ENCODE measurements around the gene MIOS.
"Not testable (repeated sequence)": the region's sequence is repeated elsewhere in the genome, so short reads cannot be mapped to it uniquely, and the experiment has no call there.

MIOS gene

DNA sequence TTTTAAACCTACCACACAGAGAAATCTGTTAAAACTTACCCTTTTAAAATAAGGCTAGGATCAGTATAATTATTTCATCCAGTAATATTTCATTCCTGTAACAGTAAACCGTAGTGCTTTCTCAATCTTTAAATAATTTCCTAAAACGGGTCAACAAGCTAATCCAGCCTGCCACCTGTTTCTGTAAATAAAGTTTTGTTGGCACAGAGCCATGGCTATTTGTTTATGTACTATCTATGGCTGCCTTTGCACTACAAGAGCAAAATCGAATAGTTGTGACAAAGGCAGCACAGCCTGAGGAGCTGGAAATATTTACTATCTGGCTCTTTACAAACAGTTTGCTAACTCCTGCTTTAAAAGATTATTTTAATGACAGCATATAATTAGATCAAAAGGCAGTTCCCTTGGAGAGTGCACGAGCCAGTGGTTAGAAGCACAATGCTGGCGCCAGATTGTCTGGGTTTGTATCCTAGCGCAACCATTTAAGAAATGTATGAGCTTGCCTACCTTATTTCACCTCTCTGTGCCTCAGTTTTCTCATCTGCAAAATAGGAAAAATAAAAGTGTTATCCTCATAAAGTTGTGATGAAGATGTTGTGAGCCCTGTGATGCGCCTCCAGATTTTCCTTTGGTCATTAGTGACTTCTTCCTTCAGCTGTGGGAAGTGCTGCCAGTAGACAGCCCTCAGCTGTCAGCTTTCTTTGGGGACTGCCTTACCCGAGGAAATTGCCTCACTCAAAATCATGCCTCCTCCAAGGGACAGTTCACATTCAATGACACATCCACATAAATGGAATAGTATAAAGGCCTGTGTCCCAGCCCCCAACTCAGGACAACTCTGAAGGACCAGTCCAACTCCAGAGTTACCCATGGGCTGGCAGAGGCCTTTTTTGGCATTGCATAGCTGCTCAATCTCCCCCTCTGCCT lies 11.8 kb upstream of the MIOS start:
- DNase-seq = no peak

DNA sequence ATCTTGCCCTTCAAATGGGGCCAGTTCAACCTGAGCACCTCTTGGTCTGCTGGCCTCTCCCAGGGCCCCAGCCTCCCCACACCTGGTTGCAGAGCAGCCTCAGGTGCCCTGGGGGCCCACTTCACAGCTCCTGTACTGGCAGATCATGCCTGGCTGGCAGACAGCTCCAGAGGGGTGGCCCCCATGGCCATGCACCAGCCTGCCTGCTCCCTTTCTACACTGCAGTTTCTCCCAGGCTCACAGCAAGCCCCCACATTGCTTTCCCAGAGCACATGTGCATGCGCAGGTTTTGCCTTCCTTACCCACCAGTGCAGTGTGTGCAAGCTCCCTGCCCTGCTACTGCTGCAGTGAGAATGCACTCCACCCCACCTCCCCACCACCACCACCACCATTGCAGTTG lies 9.8 kb upstream of the MIOS start:
- DNase-seq = no peak

DNA sequence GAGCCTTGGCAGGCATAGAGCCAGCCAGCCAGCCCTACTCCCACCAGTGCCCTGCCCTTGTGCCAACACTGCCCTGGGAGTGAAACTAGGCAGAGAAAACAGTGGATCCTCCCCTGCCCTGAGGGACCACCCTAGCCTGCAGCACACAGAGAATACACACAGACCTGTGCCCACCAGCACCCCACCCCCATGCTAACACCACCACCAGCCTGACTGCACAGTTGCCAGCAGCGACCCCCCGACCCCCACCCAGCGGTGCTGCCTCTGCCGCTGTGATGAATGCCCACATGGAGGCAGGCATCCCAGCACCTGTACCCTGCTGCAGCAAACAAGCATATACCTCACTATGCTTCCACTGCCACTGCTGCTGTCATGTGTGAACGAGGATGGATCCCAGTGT lies 9.4 kb upstream of the MIOS start:
- no peak for DNase-seq

DNA sequence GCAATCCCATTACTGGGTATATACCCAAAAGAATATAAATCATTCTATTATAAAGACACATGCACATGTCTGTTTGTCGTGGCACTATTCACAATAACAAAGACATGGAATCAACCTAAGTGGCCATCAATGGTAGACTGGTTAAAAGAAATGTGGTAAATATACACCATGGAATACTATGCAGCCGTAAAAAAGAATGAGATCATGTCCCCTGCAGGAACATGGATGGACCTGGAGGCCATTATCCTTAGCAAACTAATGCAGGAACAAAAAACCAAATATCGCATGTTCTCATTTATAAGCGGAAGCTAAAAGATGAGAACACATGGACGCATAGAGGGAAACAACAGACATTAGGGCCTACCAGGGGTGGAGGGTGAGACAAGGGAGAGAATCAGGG lies 5.1 kb upstream of the MIOS start:
- DNase-seq = not testable (repeated sequence)

DNA sequence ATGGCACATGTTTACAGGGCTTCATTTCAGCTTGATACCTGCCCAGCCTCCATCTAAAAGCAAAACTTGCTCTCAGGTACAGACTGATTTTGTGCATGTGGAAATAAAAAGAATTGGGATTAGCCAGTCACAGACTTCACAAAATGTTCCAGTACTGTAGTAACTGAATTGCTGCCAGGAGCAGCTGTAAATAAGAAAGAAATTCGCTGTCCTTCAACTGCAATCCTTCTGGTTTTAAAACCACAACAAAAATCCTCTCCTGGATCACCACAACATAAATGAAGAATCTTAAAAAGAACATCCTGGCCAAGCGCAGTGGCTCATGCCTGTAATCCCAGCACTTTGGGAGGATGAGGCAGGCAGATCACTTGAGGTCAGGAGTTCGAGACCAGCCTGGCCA lies 3.9 kb upstream of the MIOS start:
- no peak for DNase-seq

DNA sequence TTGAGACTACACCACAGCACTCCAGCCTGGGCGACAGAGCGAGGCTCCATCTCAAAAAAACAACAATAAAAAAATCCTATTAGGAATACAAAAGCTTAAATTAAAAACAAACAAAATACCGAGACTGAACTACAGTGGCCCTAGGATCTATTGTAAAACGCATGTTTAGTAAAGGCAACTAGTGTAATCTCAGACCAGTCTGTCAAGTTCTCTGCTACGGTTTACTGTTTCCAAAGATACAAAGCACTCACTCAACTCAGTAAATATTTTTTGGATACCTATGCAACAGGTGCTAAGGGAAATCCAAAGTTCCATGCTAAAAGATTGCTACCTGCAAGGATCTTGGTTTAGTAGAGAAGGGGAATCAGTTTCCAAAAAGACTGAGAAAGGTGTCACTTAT lies 3.4 kb upstream of the MIOS start:
- DNase-seq = no peak

DNA sequence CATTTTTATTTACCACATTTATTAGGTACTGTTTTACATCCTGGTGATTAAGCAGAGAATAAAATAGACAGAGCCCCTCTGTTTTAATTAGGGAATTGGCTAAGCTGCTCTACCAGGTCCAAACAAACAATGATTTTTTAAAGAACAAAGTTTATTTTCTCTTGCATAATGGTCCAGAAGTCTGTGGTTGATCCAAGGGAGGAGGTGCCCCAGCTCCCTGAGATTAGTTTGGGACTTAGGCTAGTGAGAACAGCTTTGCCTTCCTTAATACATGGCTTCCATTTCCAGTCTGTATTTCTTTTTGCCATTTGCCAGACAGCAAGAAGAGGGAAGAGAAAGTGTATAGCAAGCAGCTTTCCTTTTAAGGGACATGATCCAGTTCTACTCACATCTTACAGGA lies 2.9 kb upstream of the MIOS start:
- no peak for DNase-seq

DNA sequence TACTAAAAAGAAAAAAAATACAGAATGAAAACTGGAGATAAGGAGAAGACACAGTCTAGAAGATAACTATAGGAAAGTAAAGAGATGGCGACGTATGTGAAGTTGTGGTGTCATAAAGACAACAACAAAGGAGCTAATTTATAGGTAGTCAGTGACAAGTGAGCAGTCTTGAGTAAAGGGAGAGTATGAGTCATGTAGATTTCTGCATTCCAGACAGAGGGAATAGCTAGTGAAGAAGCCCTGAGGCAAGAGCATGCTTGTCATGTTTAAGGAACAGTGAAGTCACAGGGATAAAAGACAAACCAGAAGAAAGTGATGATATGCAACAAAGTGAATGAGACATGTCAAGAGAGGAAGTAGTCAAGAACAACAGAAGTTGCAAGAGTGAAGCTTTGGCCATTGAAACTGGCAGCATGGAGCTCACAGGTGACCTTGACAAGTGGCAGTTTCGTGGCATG lies 2.3 kb upstream of the MIOS start:
- DNase-seq = peak; percentile 81

DNA sequence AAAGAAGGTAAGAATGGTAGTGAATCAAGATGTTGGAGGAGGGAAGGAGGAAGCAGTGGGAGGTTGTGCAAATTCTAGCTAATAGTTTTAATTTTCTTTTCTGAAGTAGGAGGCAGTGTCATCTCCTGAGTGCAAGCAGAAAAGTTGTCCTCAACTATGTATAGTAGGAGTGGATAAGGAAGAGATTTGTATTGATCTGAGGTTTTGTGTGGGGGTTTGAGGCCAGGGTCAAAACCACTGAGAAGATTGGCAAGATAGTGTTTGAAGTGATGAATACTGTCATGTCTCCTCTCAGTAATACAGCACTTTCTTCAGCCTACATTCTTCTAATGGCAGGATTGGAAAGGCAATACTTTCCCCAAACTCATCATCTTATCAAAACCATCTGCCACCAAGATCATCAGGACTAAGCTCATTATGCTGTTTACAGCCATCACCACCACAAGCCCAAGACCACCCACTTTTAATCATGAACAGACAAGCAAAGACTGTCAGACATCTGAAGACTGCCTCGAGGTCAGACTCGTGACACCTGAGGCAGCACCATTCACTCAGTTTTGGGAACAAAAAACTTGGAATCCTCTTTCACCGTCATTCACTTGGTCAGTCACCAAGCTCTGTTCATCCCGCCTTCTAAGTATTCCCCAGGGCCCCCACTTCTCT lies 1.5 kb upstream of the MIOS start:
- DNase-seq = no peak

DNA sequence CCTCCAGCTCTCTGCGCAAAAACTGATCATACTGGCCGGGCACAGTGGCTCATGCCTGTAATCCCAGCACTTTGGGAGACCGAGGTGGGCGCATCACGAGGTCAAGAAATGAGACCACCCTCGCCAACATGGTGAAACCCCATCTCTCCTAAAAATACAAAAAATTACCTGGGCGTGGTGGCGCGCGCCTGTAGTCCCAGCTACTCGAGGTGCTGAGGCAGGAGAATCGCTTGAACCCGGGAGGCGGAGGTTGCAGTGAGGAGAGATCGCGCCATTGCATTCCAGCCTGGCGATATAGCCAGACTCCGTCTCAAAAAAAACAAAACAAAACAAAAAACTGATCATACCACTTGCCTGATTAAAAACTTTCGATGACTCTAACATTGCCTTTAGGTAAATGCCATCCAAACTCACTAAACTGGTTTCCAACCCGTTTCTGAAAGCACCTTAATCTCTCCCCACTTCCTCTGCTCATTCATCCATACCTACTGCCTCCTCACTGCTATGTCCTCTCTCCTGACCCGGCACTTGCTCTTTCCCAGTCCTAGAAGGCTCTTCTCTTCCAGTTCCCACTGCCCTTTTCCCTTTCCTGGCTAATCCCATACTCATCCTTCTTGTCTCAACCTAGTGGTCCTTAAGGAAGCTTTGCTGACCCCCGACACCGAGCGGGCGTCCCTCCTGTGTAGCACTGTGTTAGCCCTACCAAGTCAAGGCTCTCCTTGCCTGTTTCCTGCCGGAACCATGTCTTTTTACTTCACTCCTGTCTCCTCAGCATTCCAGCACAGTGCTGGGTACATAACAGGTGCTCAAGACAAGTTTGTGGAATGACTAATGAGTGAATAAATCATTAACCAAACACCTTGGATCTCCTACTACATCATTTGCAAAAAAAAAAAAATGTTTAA lies 686 bp upstream of the MIOS start:
- DNase-seq = no peak

DNA sequence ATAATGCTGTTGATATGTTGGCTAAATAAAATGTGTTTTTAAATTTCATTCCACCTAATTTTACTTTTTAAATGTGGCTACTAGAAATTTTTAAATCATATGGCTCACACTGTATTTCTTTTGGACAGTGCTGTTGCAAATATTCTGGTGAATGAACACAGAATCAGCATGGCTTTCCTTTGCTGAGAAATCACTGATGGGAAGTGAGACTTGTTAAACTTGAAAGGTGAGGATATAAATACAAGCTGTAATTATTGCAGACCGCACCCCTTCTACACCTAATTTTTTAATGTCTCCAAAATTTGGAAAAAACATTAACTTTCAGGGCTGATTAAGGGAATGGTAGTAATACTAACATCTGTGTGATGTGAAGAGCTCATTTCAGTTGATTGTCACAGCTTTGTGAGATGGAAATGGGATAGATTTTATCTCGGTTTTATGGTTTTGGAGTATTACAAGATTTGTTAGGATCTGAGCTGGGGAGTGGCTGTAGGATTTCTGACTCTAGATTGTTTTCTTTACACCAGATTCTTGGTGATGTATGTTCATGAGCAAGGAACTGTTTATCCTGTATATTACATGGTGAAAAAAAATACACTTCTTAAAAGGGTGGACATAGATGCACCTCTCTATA lies 1.3 kb downstream of the MIOS start:
- DNase-seq = no peak

DNA sequence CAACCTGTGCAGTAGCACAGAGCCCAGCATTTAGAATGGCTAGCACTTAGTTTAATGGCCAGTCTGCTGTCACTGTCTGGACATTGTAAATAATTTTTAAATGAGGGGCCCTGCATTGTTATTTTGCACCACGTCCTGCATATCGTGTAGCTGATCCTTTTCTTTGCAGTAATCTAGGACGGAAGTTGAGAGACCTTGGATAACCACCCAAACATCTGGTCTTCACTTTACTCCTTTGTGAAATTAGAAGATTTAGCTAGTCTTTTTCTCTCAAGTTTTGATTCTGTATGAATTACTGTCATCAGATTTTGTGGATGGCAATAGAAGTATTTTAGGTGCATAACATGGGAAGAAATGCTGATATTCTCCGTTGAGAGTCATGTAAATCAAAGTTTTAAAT lies 1.9 kb downstream of the MIOS start:
- no peak for DNase-seq

DNA sequence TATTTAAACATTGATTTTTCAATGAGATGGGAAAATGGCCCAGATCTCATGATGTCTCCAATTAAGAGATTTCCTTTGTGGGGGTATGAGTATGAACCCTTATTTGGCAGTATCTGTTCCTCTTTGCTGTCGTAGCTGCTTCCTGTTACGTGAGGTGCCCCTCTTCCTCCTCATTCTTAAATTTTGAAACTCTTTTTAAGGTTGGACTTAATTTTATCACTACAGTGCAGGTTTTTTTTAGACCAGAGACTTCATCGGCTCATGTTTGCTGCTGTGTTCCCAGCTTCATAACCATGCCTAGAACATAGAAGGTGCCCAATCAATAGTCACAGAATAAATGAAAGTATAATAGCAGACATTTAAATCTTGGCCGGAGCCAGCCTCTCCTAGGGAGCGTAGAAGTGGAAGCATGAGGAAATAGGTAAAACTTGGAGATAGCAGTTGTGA lies 2.4 kb downstream of the MIOS start:
- no peak for DNase-seq

DNA sequence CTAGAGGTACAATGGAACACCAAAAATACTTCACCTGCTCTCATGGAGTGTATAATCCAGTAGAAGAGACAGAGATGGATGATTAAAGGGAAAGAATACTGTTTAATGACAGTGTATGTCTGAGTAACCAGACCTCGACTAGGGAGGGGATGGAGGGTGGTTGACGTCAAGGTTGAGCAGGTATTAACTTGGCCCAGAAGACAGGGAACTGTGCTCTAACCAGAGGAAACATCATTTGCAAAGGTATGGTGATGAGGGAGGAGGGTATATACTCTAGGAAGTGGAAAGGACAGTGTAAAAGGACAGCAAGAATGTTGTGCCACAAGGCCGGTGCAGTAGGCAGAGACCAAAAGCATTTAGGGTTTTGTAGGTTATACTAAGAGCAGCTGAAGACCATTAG lies 2.9 kb downstream of the MIOS start:
- DNase-seq = no peak

DNA sequence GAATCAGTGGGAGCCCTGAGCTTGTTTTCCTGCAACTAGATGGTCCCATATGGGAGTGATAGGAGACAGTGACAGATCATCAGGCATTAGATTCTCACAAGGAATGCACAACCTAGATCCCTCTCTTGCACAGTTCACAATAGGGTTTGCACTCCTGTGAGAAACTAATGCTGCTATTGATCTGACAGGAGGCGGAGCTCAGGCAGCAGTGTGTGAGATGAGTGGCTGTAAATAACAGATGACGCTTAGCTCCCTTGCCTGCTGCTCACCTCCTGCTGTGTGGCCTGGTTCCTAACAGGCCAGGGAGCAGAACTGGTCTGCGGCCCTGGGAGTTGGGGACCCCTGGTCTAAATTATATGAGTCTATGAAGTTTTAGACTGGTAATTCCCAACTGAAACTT lies 3.9 kb downstream of the MIOS start:
- no peak for DNase-seq

DNA sequence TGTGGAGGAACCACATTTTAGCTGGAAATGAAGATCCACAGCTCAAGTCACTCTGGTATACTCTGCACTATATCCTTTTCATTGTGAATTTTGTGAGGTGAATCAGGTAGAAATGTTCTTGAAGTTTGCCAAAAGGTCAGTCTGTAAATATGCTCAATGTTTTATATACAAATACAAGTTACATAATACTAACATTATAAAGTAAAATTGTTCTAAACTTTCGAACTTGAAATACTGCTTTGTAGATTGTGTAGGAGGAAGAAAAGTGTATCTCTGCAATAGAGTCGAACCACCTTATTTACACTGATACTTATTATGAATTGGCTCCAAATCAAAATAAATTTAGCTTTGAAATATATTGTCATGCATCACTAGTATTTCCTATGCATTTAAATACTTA lies 7.0 kb downstream of the MIOS start:
- DNase-seq = no peak

DNA sequence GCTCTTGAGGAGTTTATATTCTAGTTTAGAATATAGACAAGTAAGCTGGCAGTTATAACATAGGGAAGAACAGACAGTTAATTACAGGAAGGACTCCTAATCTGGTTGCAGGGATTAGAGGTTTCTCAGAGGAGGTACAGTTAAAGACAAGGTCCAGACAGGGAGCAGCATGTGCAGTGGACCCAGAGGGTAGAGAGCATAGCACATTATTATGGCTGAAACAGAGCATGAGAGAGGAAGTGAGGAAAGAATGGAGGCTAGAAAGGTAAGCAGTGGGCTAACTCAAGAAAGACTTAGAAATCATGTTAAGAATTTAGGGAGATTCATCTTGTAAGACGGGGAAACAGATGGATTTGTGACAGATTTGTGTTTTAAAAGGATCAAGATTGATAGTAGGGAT lies 9.7 kb downstream of the MIOS start:
- DNase-seq = no peak

DNA sequence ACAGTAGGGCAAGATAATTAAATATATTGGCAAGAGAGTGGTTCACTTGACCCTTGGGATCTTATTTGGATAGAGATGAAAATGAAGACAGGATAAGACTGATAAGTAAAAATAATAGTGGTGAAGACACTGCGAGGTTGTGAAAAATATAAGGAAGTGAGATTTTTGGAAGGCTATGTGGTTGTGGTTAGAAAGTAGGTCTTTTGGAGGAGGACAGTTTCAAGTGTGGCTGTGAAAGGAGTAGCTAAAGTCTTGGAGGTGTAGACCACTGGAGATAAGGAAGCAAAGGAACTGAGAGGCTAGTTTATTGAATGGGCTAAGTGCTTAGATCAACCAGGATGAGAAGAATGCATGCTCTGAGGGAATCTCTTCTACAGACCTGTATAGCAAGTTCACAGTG lies 11.2 kb downstream of the MIOS start:
- no peak for DNase-seq

DNA sequence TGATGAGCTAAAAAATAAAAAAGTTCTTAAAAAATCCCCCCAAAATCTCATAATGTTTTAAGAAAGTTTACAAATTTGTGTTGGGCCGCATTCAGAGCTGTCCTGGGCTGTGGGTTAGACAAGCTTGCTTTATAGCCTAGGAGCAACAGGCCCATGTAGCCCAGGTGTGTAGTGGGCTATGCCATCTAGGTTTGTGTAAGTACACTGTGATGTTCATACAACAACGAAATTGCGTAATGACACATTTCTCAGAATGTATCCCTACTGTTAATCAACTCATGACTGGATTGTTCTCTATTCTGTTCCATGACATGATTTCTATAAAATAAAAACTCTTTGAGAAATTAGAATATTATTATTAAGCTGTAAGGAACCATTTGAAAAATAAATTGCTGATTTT lies 13.0 kb downstream of the MIOS start:
- DNase-seq = no peak

DNA sequence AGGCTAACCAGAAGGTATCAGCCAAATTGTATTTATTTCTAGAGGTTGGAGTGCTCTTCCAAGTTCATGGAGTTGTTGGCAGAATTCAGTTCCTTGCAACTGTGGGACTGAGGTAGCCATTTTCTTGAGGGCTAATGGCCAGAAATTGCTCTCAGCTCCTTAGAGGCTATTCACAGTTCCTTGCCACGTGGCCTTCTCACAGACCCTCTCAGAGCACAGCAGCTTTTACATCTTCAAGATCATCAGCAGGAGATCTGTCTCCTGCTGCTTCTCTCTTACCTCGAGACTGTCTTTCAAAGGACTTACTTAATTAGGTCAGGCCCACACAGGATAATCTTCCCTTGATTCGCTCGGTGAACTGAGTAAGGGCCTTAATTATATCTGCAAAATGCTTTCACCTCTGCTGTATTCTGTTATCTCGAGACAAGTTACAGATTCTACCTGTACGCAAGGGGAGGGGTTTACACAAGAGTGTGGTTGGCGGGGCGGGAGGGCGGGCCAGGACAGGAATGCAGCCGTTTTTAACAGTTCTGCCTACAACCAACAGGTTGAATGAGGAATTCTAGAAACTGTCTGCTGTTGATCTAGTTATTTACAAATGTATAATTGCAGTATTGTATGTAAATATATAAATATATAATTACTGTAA lies 15.0 kb downstream of the MIOS start:
- DNase-seq = no peak

DNA sequence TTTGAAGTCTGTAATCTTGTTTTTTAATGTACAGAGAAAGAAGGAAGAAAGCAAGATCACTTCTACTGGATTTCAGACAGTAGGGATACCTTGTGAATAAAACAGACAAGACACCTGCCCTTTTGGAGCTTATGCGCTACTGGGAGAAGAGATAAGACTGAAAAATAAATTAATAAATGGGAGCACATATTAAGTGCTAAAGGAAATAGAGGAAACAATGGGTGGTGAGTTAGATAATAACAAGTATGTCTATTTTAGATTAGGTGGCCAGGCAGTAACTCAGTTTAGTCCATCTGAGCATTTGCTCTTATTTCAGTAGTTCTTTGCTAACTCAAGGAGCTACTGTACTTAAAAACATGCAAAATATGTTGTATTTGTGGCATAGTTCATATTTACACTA lies 15.9 kb downstream of the MIOS start:
- no peak for DNase-seq

DNA sequence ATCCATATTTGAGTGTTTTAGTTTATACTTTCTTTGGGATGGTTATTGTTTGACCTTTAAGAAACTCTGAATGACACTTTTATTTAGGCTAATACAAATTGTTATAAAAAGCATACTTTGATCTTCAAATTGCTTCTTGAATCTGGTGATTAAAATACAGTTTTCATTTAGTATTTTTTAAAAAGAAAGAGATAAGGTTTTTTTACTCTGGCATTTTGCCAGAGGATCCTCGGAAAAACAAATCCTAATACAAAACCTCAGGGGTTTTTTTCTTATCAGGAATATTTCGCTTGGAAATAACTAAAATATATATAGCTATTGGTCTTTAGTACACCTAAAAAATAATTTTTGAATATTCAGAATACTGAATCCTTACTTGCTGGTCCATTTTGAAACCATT lies 17.0 kb downstream of the MIOS start:
- DNase-seq = no peak

All from fibroblast of skin of scalp (primary cell).